MM.1S (cell line): ENCODE data around the gene RPUSD1.

Experiments used
- DNase-seq: peaks from one replicate; pipeline ENCODE4 v3.0.0-alpha.2; 2015
- H2AFZ ChIP-seq: fragments of 300-600 bp; sonication (generic); 2 replicates; pipeline ENCODE4 v1.6.0; 2016; ENCODE audit warnings: antibody characterized with exemption, low read length
- H3F3A ChIP-seq: fragments of 300-600 bp; sonication (generic); 2 replicates; pipeline ENCODE4 v1.6.1; 2016; ENCODE audit warnings: mild to moderate bottlenecking, antibody characterized with exemption, low read length, moderate library complexity, mixed read lengths; ENCODE audit not compliant: insufficient read depth
- H3K27ac ChIP-seq: fragments of 300-600 bp; sonication (generic); 2 replicates; pipeline ENCODE4 v1.5.1; 2016; ENCODE audit warnings: mild to moderate bottlenecking, low read length
- H3K27me3 ChIP-seq: fragments of 300-600 bp; sonication (generic); replicated peaks from 2 replicates; pipeline ENCODE4 v1.6.0; 2016; ENCODE audit warnings: low read length; ENCODE audit not compliant: insufficient read depth
- H3K36me3 ChIP-seq: fragments of 300-600 bp; sonication (generic); replicated peaks from 2 replicates; pipeline ENCODE4 v1.6.1; 2016; ENCODE audit warnings: mild to moderate bottlenecking, low read length, mixed read lengths; ENCODE audit not compliant: insufficient read depth
- H3K4me1 ChIP-seq: fragments of 300-600 bp; sonication (generic); 2 replicates; pipeline ENCODE4 v1.6.1; 2016; ENCODE audit warnings: low read length, mixed read lengths
- H3K4me2 ChIP-seq: fragments of 300-600 bp; sonication (generic); 2 replicates; pipeline ENCODE4 v1.6.0; 2016; ENCODE audit warnings: low read depth, low read length
- H3K4me3 ChIP-seq: fragments of 300-600 bp; sonication (generic); 2 replicates; pipeline ENCODE4 v1.5.1; 2016; ENCODE audit warnings: low read length, mixed read lengths
- H3K79me2 ChIP-seq: fragments of 300-600 bp; sonication (generic); 2 replicates; pipeline ENCODE4 v1.6.1; 2016; ENCODE audit warnings: mixed run types, low read length, mixed read lengths
- H3K9ac ChIP-seq: fragments of 300-600 bp; sonication (generic); 2 replicates; pipeline ENCODE4 v1.6.1; 2016; ENCODE audit warnings: low read length, mixed read lengths
- H3K9me2 ChIP-seq: fragments of 300-600 bp; sonication (generic); replicated peaks from 2 replicates; pipeline ENCODE4 v1.6.1; 2016; ENCODE audit warnings: mild to moderate bottlenecking, low read length, mixed read lengths; ENCODE audit not compliant: insufficient read depth
- H3K9me3 ChIP-seq: fragments of 300-600 bp; sonication (generic); replicated peaks from 2 replicates; pipeline ENCODE4 v1.6.1; 2016; ENCODE audit warnings: mild to moderate bottlenecking, low read length, mixed read lengths; ENCODE audit not compliant: insufficient read depth
- H4K20me1 ChIP-seq: fragments of 300-600 bp; sonication (generic); 2 replicates; pipeline ENCODE4 v1.6.1; 2016; ENCODE audit warnings: mild to moderate bottlenecking, low read length, moderate library complexity, mixed read lengths; ENCODE audit not compliant: insufficient read depth
- CTCF ChIP-seq: fragments of 300-600 bp; sonication (generic); IDR thresholded peaks from 2 replicates; pipeline ENCODE4 v1.5.1; 2016; ENCODE audit warnings: antibody characterized with exemption, low read length, mixed read lengths
- EZH2 ChIP-seq: fragments of 300-600 bp; sonication (generic); optimal IDR thresholded peaks from 2 replicates; pipeline ENCODE3; 2017; ENCODE audit warnings: low read depth, mild to moderate bottlenecking, antibody characterized with exemption, low read length, mixed read lengths
- EZH2phosphoT487 ChIP-seq: fragments of 300-600 bp; sonication (generic); IDR thresholded peaks from 2 replicates; pipeline ENCODE4 v1.6.1; 2018; ENCODE audit warnings: antibody characterized with exemption, low read length

The RPUSD1 gene

GRCh38 chr16:804193-805048 lies 16.2 kb upstream of the RPUSD1 start:
- Histone ChIP-seq H3K4me3 (no peak overlapping the region), H3K4me1 (no peaks in the 10 kb centered on the region), H3F3A (no peaks in the 10 kb centered on the region), H3K9me3 (no peaks in the 10 kb centered on the region), H3K27me3 (peaks cover 22% of the 10 kb centered on the region), H3K4me2 (no peak overlapping the region), H3K79me2 (no peaks in the 10 kb centered on the region), H3K36me3 (no peaks in the 10 kb centered on the region), H3K27ac (no peak overlapping the region), H4K20me1 (no peaks in the 10 kb centered on the region), H2AFZ (no peak overlapping the region), H3K9ac (no peak overlapping the region), H3K9me2 (no peaks in the 10 kb centered on the region)
- DNase-seq = no peak
- TF ChIP-seq EZH2 (no peak), EZH2phosphoT487 (no peak), CTCF (no peak)

GRCh38 chr16:803754-804080 lies 15.5 kb upstream of the RPUSD1 start:
- no peak overlapping the region for H3K4me3 ChIP-seq

GRCh38 chr16:802914-803753 lies 15.0 kb upstream of the RPUSD1 start:
- Histone ChIP-seq H3K27ac (no peak overlapping the region), H3K27me3 (peaks cover 12% of the 10 kb centered on the region; the same call in 1 of the 2 replicates), H3K4me3 (no peak overlapping the region), H3K36me3 (no peaks in the 10 kb centered on the region), H4K20me1 (no peaks in the 10 kb centered on the region), H3K79me2 (no peaks in the 10 kb centered on the region), H2AFZ (no peak overlapping the region), H3K9me2 (no peaks in the 10 kb centered on the region), H3K4me2 (no peak overlapping the region), H3F3A (no peaks in the 10 kb centered on the region), H3K9ac (no peak overlapping the region), H3K9me3 (no peaks in the 10 kb centered on the region), H3K4me1 (no peaks in the 10 kb centered on the region)
- no peak for DNase-seq
- TF ChIP-seq CTCF (no peak), EZH2phosphoT487 (no peak), EZH2 (no peak)

More at GRCh38 chr16:803754-804080, 15.5 kb upstream of the RPUSD1 start:
- TF ChIP-seq CTCF (no peak), EZH2phosphoT487 (no peak), EZH2 (no peak)
- no peaks in the 10 kb centered on the region for H3K9me3 ChIP-seq
- H3K4me2 ChIP-seq = no peak overlapping the region
- no peak overlapping the region for H3K27ac ChIP-seq
- no peak for DNase-seq
- H3K36me3 ChIP-seq = no peaks in the 10 kb centered on the region
- no peak overlapping the region for H2AFZ ChIP-seq
- H4K20me1 ChIP-seq = no peaks in the 10 kb centered on the region
- no peaks in the 10 kb centered on the region for H3K9me2 ChIP-seq
- H3F3A ChIP-seq = no peaks in the 10 kb centered on the region
- H3K4me1 ChIP-seq = no peaks in the 10 kb centered on the region
- H3K27me3 ChIP-seq = peaks cover 16% of the 10 kb centered on the region; the same call in 1 of the 2 replicates
- no peak overlapping the region for H3K9ac ChIP-seq
- H3K79me2 ChIP-seq = no peaks in the 10 kb centered on the region
